ENCODE measurements around the gene MRPL27.

Gene MRPL27

GRCh38 chr17:50360486-50361115, 12.4 kb downstream of the MRPL27 start:
- DNase-seq (ENCODE audit: low read depth in 2 of 2): no peak

- DNase-seq (ENCODE audit: low read depth in 2 of 2): no peak
Observed at GRCh38 chr17:50359998-50360461, 13.0 kb downstream of the MRPL27 start.

- no peak for DNase-seq (ENCODE audit: low read depth in 2 of 2)
Observed at GRCh38 chr17:50359005-50359699, 13.8 kb downstream of the MRPL27 start.

- no peak for DNase-seq (ENCODE audit: low read depth in 2 of 2)
Observed at GRCh38 chr17:50358177-50358576, 14.8 kb downstream of the MRPL27 start.

GRCh38 chr17:50356892-50357510, 16.0 kb downstream of the MRPL27 start:
- no peak for DNase-seq (ENCODE audit: low read depth in 2 of 2)

- DNase-seq (ENCODE audit: low read depth in 2 of 2): no peak
Observed at GRCh38 chr17:50356418-50356817, 16.6 kb downstream of the MRPL27 start.

GRCh38 chr17:50355701-50356341, 17.2 kb downstream of the MRPL27 start:
- no peak for DNase-seq (ENCODE audit: low read depth in 2 of 2)

GRCh38 chr17:50355336-50355700, 17.7 kb downstream of the MRPL27 start:
- no peak for DNase-seq (ENCODE audit: low read depth in 2 of 2)

- DNase-seq (ENCODE audit: low read depth in 2 of 2): no peak
Observed at GRCh38 chr17:50354776-50355175, 18.2 kb downstream of the MRPL27 start.

- DNase-seq (ENCODE audit: low read depth in 2 of 2): no peak
Observed at GRCh38 chr17:50354198-50354597, 18.8 kb downstream of the MRPL27 start.

- no peak for DNase-seq (ENCODE audit: low read depth in 2 of 2)
Observed at GRCh38 chr17:50353600-50354195, 19.3 kb downstream of the MRPL27 start.

- no peak for DNase-seq (ENCODE audit: low read depth in 2 of 2)
Observed at GRCh38 chr17:50352693-50353599, 20.0 kb downstream of the MRPL27 start.

GRCh38 chr17:50352072-50352692, 20.8 kb downstream of the MRPL27 start:
- no peak for DNase-seq (ENCODE audit: low read depth in 2 of 2)

GRCh38 chr17:50350733-50351132, 22.3 kb downstream of the MRPL27 start:
- DNase-seq (ENCODE audit: low read depth in 2 of 2): no peak

- DNase-seq (ENCODE audit: low read depth in 2 of 2): no peak
Observed at GRCh38 chr17:50349243-50349600, 23.8 kb downstream of the MRPL27 start.

- DNase-seq (ENCODE audit: low read depth in 2 of 2): no peak
Observed at GRCh38 chr17:50348522-50349242, 24.3 kb downstream of the MRPL27 start.

GRCh38 chr17:50347894-50348291, 25.1 kb downstream of the MRPL27 start:
- DNase-seq (ENCODE audit: low read depth in 2 of 2): no peak

- no peak for DNase-seq (ENCODE audit: low read depth in 2 of 2)
Observed at GRCh38 chr17:50347117-50347893, 25.7 kb downstream of the MRPL27 start.
